GM12874 (cell line): ENCODE data around the gene NBEAL1.

ENCODE experiments used
- CTCF ChIP-seq: IDR thresholded peaks from 2 replicates; pipeline ENCODE4 v1.5.1; 2011; ENCODE audit warnings: low read depth, mild to moderate bottlenecking, control low read depth, low read length, moderate library complexity; ENCODE audit not compliant: insufficient read depth

The NBEAL1 gene

GRCh38 chr2:203225423-203226039, 210.9 kb downstream of the NBEAL1 start:
- peak; percentile 75 for TF ChIP-seq CTCF

- TF ChIP-seq CTCF = no peak
Measured at GRCh38 chr2:203237346-203238238, 222.9 kb downstream of the NBEAL1 start.

DNA sequence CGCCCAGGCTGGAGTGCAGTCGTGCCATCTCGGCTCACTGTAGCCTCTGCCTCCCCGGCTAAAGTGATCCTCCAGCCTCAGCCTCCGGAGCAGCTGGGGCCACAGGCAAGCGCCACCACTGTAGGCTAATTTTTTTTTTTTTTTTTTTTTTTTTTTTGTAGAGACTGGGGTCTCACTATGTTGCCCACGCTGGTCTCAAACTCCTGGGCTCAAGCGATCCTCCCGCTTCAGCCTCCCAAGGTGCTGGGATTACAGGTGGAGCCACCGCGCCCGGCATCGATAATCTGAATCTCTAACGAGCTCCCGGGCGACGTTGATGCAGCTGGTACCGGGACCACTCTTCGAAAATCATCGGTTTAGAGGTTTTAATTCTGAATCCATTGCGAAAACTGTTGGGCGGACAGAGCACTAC, 223.6 kb downstream of the NBEAL1 start:
- no peak for TF ChIP-seq CTCF

- no peak for TF ChIP-seq CTCF
Measured at GRCh38 chr2:203238704-203239526, 224.2 kb downstream of the NBEAL1 start, which contains the start of gene CYP20A1. Gene CYP20A1, plus strand, starts transcription at chr2:203239018. Its CDS starts 45 bp downstream, at chr2:203239063.

DNA sequence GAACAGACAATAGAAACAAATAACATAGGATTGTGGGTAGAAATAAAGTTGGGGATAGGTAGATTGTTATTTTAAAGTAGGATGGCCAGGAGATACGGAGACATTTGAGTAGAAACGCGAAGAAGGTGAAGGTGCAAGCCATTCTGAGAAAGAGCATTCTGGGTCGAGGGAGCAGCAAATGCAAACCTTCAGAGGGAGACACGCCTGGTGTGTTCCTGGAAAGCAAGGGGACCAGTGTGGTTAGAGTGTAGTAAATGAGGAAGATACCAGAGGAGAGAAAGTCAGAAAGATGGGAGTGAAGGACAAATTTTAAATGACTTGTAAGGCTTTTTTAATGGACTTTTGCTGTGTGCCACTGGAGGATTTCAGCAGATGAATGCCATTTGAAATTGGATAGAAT, 225.8 kb downstream of the NBEAL1 start:
- TF ChIP-seq CTCF = no peak

DNA sequence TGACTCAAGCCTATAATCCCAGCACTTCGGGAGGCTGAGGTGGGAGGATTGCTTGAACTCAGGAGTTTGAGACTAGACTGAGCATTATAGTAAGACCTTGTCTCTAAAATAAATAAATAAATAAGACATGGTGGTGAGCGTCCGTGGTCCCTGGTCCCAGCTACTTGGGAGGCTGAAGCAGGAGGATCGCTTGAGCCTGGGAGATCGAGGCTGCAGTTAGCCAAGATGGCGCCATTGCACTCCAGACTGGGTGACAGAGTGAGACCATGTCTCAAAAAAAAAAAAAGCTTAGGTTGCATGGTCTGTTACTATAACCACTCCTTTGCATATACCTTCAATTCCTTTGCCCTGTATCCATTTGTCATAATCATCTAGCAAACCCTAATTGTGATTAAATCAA, 227.8 kb downstream of the NBEAL1 start:
- no peak for TF ChIP-seq CTCF

GRCh38 chr2:203246646-203247045, 232.0 kb downstream of the NBEAL1 start:
- no peak for TF ChIP-seq CTCF
